K562 (cell line): ENCODE data around the gene CIP2A. TPM values are rescaled to one million over a fixed set of nuclear protein-coding genes. Genes with fewer than 3 reads are reported as not detected.

ENCODE experiments used
- ATAC-seq: fragments of 200-7000 bp; cut with Tn5 transposase; 3 replicates; pipeline ENCODE4 v1.9.1; 2020; ENCODE audit warnings: moderate library complexity
- BruUV-seq: library from RNA; stranded (reverse); fragments of 400-500 nt; replicated peaks from 2 replicates; lab custom pipeline; 2021; lab: Mats Ljungman, UMichigan
- CTCF ChIA-PET: fragments of 300-600 bp; formaldehyde crosslinking; extraction: SDS; loops from one replicate; lab custom pipeline; 2021; ENCODE audit warnings: low intra/inter-chr PET ratio; lab: Yijun Ruan, JAX
- POLR2A ChIA-PET: fragments of 300-600, 350-650 bp; sonication (Branson Sonifier 250); formaldehyde crosslinking; extraction: SDS; loops from one replicate; lab custom pipeline; 2021; ENCODE audit warnings: antibody characterized with exemption, inconsistent platforms; lab: Yijun Ruan, JAX
- DNase-seq, 4 experiments: peaks; one replicate each; pipeline versions ENCODE4 v3.0.0 to v3.0.0-alpha.2; 2011 to 2018; ENCODE audit warnings: low spot score in 3 of 4, mixed read lengths in 3 of 4; ENCODE audit errors: extremely low read depth in 1 of 4
- FAIRE-seq: peaks from 2 replicates; lab custom pipeline; 2011; peaks lifted over from hg19 to GRCh38; lab: Jason Lieb, UNC
- H2AFZ ChIP-seq: 2 replicates; pipeline ENCODE4 v1.6.0; 2011; ENCODE audit warnings: low read depth, low read length, control low read depth, inconsistent platforms
- H3K27ac ChIP-seq: fragments of 200-600 bp; 3 replicates; pipeline ENCODE4 v1.8.0; 2011; ENCODE audit warnings: low read depth, mild to moderate bottlenecking, control low read depth, inconsistent platforms, low read length, moderate library complexity, mixed read lengths; ENCODE audit errors: extremely low read depth
- H3K27me3 ChIP-seq, 2 experiments: fragments of 300-600 bp in 1 of 2; 2 replicates in 1 of 2; 3 replicates in 1 of 2; pipeline versions ENCODE4 v1.6.0 to v1.8.0; 2011; ENCODE audit warnings: inconsistent platforms in 2 of 2, low read length in 2 of 2, mild to moderate bottlenecking in 1 of 2, mixed read lengths in 1 of 2, moderate library complexity in 1 of 2; ENCODE audit not compliant: control insufficient read depth in 2 of 2, insufficient read depth in 2 of 2
- H3K36me3 ChIP-seq: fragments of 300-600 bp; 3 replicates; pipeline ENCODE4 v1.8.0; 2011; ENCODE audit warnings: mild to moderate bottlenecking, low read length, inconsistent platforms; ENCODE audit not compliant: control insufficient read depth, insufficient read depth
- H3K4me1 ChIP-seq, 2 experiments: fragments of 200-600 bp in 1 of 2; replicated peaks in 1 of 2; 2 replicates in 1 of 2; 3 replicates in 1 of 2; pipeline versions ENCODE4 v1.5.1 to v1.8.0; 2011; ENCODE audit warnings: inconsistent platforms in 2 of 2, low read length in 2 of 2, mild to moderate bottlenecking in 1 of 2, mixed read lengths in 1 of 2, moderate library complexity in 1 of 2; ENCODE audit not compliant: control insufficient read depth in 2 of 2, insufficient read depth in 2 of 2
- H3K4me2 ChIP-seq: 2 replicates; pipeline ENCODE4 v1.6.1; 2011; ENCODE audit warnings: low read length, control low read depth, inconsistent platforms, mixed read lengths; ENCODE audit not compliant: insufficient read depth
- H3K4me3 ChIP-seq: fragments of 200-600 bp; sonication (generic), shearing (Covaris generic); 2 replicates; pipeline ENCODE4 v1.5.1; 2016; ENCODE audit warnings: control low read depth, inconsistent platforms
- H3K79me2 ChIP-seq: fragments of 200-600 bp; 3 replicates; pipeline ENCODE4 v1.8.0; 2011; ENCODE audit warnings: low read length, inconsistent platforms; ENCODE audit not compliant: control insufficient read depth, insufficient read depth
- H3K9ac ChIP-seq, 2 experiments: 2 replicates each; pipeline versions ENCODE4 v1.6.0 to v1.6.1; 2011; ENCODE audit warnings: low read depth in 2 of 2, low read length in 2 of 2, control low read depth in 1 of 2, inconsistent platforms in 1 of 2, mild to moderate bottlenecking in 1 of 2, mixed read lengths in 1 of 2; ENCODE audit not compliant: insufficient read depth in 1 of 2
- H3K9me1 ChIP-seq: one replicate; pipeline ENCODE4 v1.6.0; 2011; ENCODE audit warnings: inconsistent platforms, mild to moderate bottlenecking, low read length, moderate library complexity; ENCODE audit not compliant: control insufficient read depth, insufficient read depth
- H3K9me3 ChIP-seq: replicated peaks from 2 replicates; pipeline ENCODE4 v1.5.1; 2011; ENCODE audit warnings: low read depth, low read length, inconsistent platforms; ENCODE audit not compliant: control insufficient read depth, insufficient read depth
- H4K20me1 ChIP-seq: replicated peaks from 2 replicates; pipeline ENCODE4 v1.6.1; 2011; ENCODE audit warnings: low read length, inconsistent platforms, mixed read lengths; ENCODE audit not compliant: control insufficient read depth, insufficient read depth
- ATF7 ChIP-seq: fragments of 450-650 bp; IDR thresholded peaks from 2 replicates; pipeline ENCODE4 v1.7.1; 2014; ENCODE audit warnings: mild to moderate bottlenecking, moderate library complexity
- BCLAF1 ChIP-seq, 2 experiments: fragments of 450-650 bp in 1 of 2; IDR thresholded peaks; 2 replicates each; pipeline ENCODE4 v1.6.1; 2011 to 2017; ENCODE audit warnings: low read depth in 2 of 2, antibody characterized with exemption in 1 of 2, borderline replicate concordance in 1 of 2, low read length in 1 of 2, mild to moderate bottlenecking in 1 of 2, mixed read lengths in 1 of 2; ENCODE audit not compliant: control insufficient read depth in 1 of 2
- C11orf30 ChIP-seq: fragments of 450-650 bp; IDR thresholded peaks from 2 replicates; pipeline ENCODE4 v1.6.1; 2016; ENCODE audit warnings: low read depth, mild to moderate bottlenecking
- GATA2 ChIP-seq: sonication (generic); formaldehyde crosslinking; IDR thresholded peaks from 2 replicates; pipeline ENCODE4 v1.4.0; 2020; ENCODE audit warnings: mild to moderate bottlenecking, missing genetic modification reagents
- KDM2B ChIP-seq: fragments of 250-450 bp; sonication (Bioruptor Pico); IDR thresholded peaks from 2 replicates; pipeline ENCODE4 v1.8.0; 2021; ENCODE audit warnings: mild to moderate bottlenecking, moderate library complexity
- TAL1 ChIP-seq: fragments of 450-650 bp; IDR thresholded peaks from 2 replicates; pipeline ENCODE4 v1.6.1; 2016; ENCODE audit warnings: mild to moderate bottlenecking
- TEAD1 ChIP-seq, 2 experiments: fragments of 450-650 bp in 1 of 2; sonication (generic) in 1 of 2; formaldehyde crosslinking; IDR thresholded peaks; 2 replicates each; pipeline versions ENCODE4 v1.4.0 to v1.8.0; 2020 to 2022; ENCODE audit warnings: mild to moderate bottlenecking in 2 of 2, missing genetic modification reagents in 1 of 2
- ZNF133 ChIP-seq: fragments of 250-450 bp; sonication (Bioruptor Pico); IDR thresholded peaks from 2 replicates; pipeline ENCODE4 v1.4.0; 2020; ENCODE audit warnings: mild to moderate bottlenecking
- ZNF316 ChIP-seq: fragments of 450-650 bp; IDR thresholded peaks from 2 replicates; pipeline ENCODE4 v1.6.1; 2016
- ZNF655 ChIP-seq: fragments of 250-450 bp; sonication (Bioruptor Pico); IDR thresholded peaks from 2 replicates; pipeline ENCODE4 v1.5.0; 2021
- ZNF766 ChIP-seq: fragments of 200-800 bp; sonication (Bioruptor generic); conservative IDR thresholded peaks from 2 replicates; pipeline ENCODE4 v1.6.1; 2016; ENCODE audit warnings: missing genetic modification characterization, missing compliant biosample characterization
- WGBS: fragments of 100-300 bp; shearing (Covaris generic); methylation state at CpG from one replicate; pipeline ENCODE4 v1.1.6; 2016; ENCODE audit warnings: low coverage, mixed read lengths; ENCODE audit not compliant: insufficient coverage; ENCODE audit errors: missing lambda C conversion rate; 5-methylcytosine and 5-hydroxymethylcytosine counted together
- in situ Hi-C: fragments of 300-500 bp; cut with MboI; formaldehyde crosslinking; loops from 4 replicates; pipeline ENCODE4 v1.15.0; 2018; ENCODE audit warnings: inconsistent platforms, mixed read lengths
- intact Hi-C: fragments of 100-400 bp; cut with micrococcal nuclease; formaldehyde crosslinking; loops from 2 replicates; pipeline ENCODE4 v1.14.2; 2022
- polyA plus RNA-seq, 8 experiments: library from polyadenylated mRNA; depleted of rRNA in 4 of 8; stranded (reverse) in 5 of 8; unstranded in 3 of 8; fragments of >200 nt; fragmentation: Nextera tagmentation in 2 of 8; fragmentation: Illumina TruSeq in 1 of 8; extraction: Ambion mirVana in 2 of 8; extraction: Trizol in 1 of 8; gene quantifications; 2 replicates each; pipeline versions ENCODE4 v1.2.1 to v1.2.3, GENCODE V29; 2011 to 2014; ENCODE audit warnings: inconsistent platforms in 1 of 8, missing spikeins in 1 of 8
- total RNA-seq, 7 experiments: library from RNA; depleted of rRNA in 6 of 7; stranded (reverse); fragments of >200 nt in 6 of 7; fragmentation: Illumina TruSeq in 2 of 7; extraction: Trizol in 2 of 7; gene quantifications; 2 replicates each; pipeline versions ENCODE4 v1.2.1 to v1.2.3, GENCODE V29; 2011 to 2021; ENCODE audit warnings: low replicate concordance in 1 of 7

Gene CIP2A
- total and polyA plus RNA-seq, 9 of the 15 experiments (the other 6 are each of a cell fraction or from before 2014, with no cell fraction given): 10.5 to 41.7 (median 31.5) TPM

- no peak for DNase-seq
- Histone ChIP-seq H3K4me2 (no peak overlapping the region), H4K20me1 (no peaks in the 10 kb centered on the region), H3K27ac (no peak overlapping the region), H3K27me3 (no peaks in the 10 kb centered on the region), H3K4me3 (no peak overlapping the region), H3K36me3 (peaks cover 79% of the 10 kb centered on the region), H3K9ac (no peak overlapping the region), H3K9me3 (no peaks in the 10 kb centered on the region), H2AFZ (no peak overlapping the region), H3K79me2 (no peaks in the 10 kb centered on the region), H3K9me1 (no peaks in the 10 kb centered on the region), H3K4me1 (no peaks in the 10 kb centered on the region)
- intact Hi-C loops (no loop called here), in situ Hi-C loops (no loop called here)
- TF ChIP-seq ZNF655 (CRISPR knock-in tag) (no peak), ATF7 (no peak), ZNF316 (peak; percentile 66), TEAD1 (CRISPR knock-in tag; IDR thresholded peaks at IDR 0.05) (no peak), TAL1 (no peak), ZNF766 (no peak), ZNF133 (no peak), C11orf30 (peak; percentile 44; the same call in 1 of the 2 replicates), GATA2 (CRISPR knock-in tag) (no peak), BCLAF1 (IDR thresholded peaks at IDR 0.05; ENCODE audit: borderline replicate concordance in 1 of 2, control insufficient read depth in 1 of 2, low read depth in 2 of 2, low read length in 1 of 2) (no peak), KDM2B (CRISPR knock-in tag) (no peak)
- ChIA-PET CTCF (no interaction called here), POLR2A (no interaction called here)
- no TSS peak for BruUV-seq
- ATAC-seq: no peak
- WGBS: 93% methylated on average over 2 of the region's 2 CpGs
- FAIRE-seq: no peak
These were observed 33.2 kb downstream of the CIP2A start for GRCh38 chr3:108555966-108556581.
